ENCODE results near the gene PDE4B. TPM values are rescaled to one million over a fixed set of nuclear protein-coding genes. Genes with fewer than 3 reads are reported as not detected.

PDE4B gene
- total and polyA plus RNA-seq, 2 of the 13 experiments (the other 11 are each of a cell fraction or from before 2014, with no cell fraction given), result not detected

- ATAC-seq, result no peak
- no peak overlapping the region for H3K27ac ChIP-seq (ENCODE audit: extremely low read length, insufficient read depth, low read length)
- H3K36me3 ChIP-seq (replicated peaks in 1 of 2; ENCODE audit: control insufficient read depth in 1 of 2, insufficient read depth in 2 of 2, low read length in 2 of 2), result no peaks in the 10 kb centered on the region
- POLR2A ChIA-PET, result no interaction called here
- no peak for DNase-seq (ENCODE audit: low spot score)
- CTCF ChIA-PET (ENCODE audit: low intra/inter-chr PET ratio, low total read pairs), result no interaction called here
- BruUV-seq (replicated peaks), result no TSS peak
- no peak overlapping the region for H3K9ac ChIP-seq (ENCODE audit: insufficient read depth, low read depth, low read length)
- no peaks in the 10 kb centered on the region for H3K79me2 ChIP-seq (ENCODE audit: insufficient read depth, low read length)
- H4K20me1 ChIP-seq (ENCODE audit: insufficient read depth, low read length), result no peaks in the 10 kb centered on the region
- H3K27me3 ChIP-seq (ENCODE audit: control insufficient read depth in 1 of 2, insufficient read depth in 2 of 2, low read length in 2 of 2), result no peaks in the 10 kb centered on the region; a peak in 1 of 5 replicates
- H3K4me3 ChIP-seq (replicated peaks in 1 of 3; ENCODE audit: insufficient read depth in 1 of 3, low read depth in 2 of 3, low read length in 3 of 3), result no peak overlapping the region
- no peak overlapping the region for H3K4me2 ChIP-seq (ENCODE audit: low read depth, low read length)
- H3K4me1 ChIP-seq (ENCODE audit: insufficient read depth, low read length), result no peaks in the 10 kb centered on the region
- no peak overlapping the region for H2AFZ ChIP-seq (ENCODE audit: low read length)
- 36% methylated on average over 5 of the region's 5 CpGs for WGBS (ENCODE audit: low lambda C conversion rate)
- H3K9me3 ChIP-seq (ENCODE audit: low read length), result peaks cover 12% of the 10 kb centered on the region; the same call in 1 of the 2 replicates
- intact Hi-C loops (cut with micrococcal nuclease; ENCODE audit: unreplicated experiment) (no loop called here), in situ Hi-C loops (cut with HindIII; ENCODE audit: extremely low pct_ligation_motif_present, low pct_unique_long_range_greater_than_20kb) (no loop called here)
- no peak for FAIRE-seq
- no peak for TF ChIP-seq AGO2 (optimal IDR thresholded peaks at IDR 0.05; ENCODE audit: low read depth, low read length)
- TF ChIP-seq ZNF407 (CRISPR knock-in tag; IDR thresholded peaks at IDR 0.05; ENCODE audit: not compliant biosample characterization), result no peak
- TF ChIP-seq ZNF121 (CRISPR knock-in tag; IDR thresholded peaks at IDR 0.05), result no peak
- TF ChIP-seq NFIB (CRISPR knock-in tag; IDR thresholded peaks at IDR 0.05; ENCODE audit: borderline replicate concordance), result no peak
- TF ChIP-seq PRDM15 (CRISPR knock-in tag; IDR thresholded peaks at IDR 0.05), result no peak
- TF ChIP-seq PHF5A (CRISPR knock-in tag; IDR thresholded peaks at IDR 0.05; ENCODE audit: low read depth, unreplicated experiment), result no peak
- TF ChIP-seq IKZF4 (CRISPR knock-in tag; IDR thresholded peaks at IDR 0.05; ENCODE audit: borderline replicate concordance, low read depth, not compliant biosample characterization), result no peak
- TF ChIP-seq, protein P1, sequence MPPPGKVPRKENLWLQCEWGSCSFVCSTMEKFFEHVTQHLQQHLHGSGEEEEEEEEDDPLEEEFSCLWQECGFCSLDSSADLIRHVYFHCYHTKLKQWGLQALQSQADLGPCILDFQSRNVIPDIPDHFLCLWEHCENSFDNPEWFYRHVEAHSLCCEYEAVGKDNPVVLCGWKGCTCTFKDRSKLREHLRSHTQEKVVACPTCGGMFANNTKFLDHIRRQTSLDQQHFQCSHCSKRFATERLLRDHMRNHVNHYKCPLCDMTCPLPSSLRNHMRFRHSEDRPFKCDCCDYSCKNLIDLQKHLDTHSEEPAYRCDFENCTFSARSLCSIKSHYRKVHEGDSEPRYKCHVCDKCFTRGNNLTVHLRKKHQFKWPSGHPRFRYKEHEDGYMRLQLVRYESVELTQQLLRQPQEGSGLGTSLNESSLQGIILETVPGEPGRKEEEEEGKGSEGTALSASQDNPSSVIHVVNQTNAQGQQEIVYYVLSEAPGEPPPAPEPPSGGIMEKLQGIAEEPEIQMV (CRISPR knock-in tag; IDR thresholded peaks at IDR 0.05; ENCODE audit: low read depth), result no peak
Observed at GRCh38 chr1:66403007-66403731, 610.5 kb downstream of the PDE4B start.

Measured in HepG2 (cell line).